Right atrium auricular region (tissue), 2 donors: ENCODE data around the gene NAALADL2. TPM values are rescaled to one million over a fixed set of nuclear protein-coding genes. Genes with fewer than 3 reads are reported as not detected.
"Not testable (repeated sequence)": the region's sequence is repeated elsewhere in the genome, so short reads cannot be mapped to it uniquely, and the experiment has no call there.

Experiments used
- DNase-seq: peaks from one replicate; pipeline ENCODE4 v3.0.0-alpha.2; 2019; ENCODE audit warnings: low spot score
- H3K27ac ChIP-seq, 2 donors: fragments of 200-600 bp; sonication (generic); 1 replicate in 1 of 2; 2 replicates in 1 of 2; pipeline ENCODE4 v1.5.1; 2016 to 2019
- H3K27me3 ChIP-seq, 2 donors: fragments of 200-600 bp; sonication (generic); one replicate each; pipeline versions ENCODE4 v1.5.1 to v1.6.0; 2017 to 2019
- H3K36me3 ChIP-seq: fragments of 200-600 bp; sonication (generic); one replicate; pipeline ENCODE4 v1.5.1; 2016
- H3K4me1 ChIP-seq, 2 donors: fragments of 200-600 bp; sonication (generic); one replicate each; pipeline versions ENCODE4 v1.5.1 to v1.6.0; 2017 to 2019
- H3K4me3 ChIP-seq, 2 donors: fragments of 200-600 bp; sonication (generic); 1 replicate in 1 of 2; 2 replicates in 1 of 2; pipeline ENCODE4 v1.5.1; 2017 to 2019; ENCODE audit warnings: mild to moderate bottlenecking in 1 of 2, moderate library complexity in 1 of 2
- H3K9me3 ChIP-seq, 2 donors: fragments of 200-600 bp; sonication (generic); one replicate each; pipeline ENCODE4 v1.5.1; 2019
- CTCF ChIP-seq, 2 donors: fragments of 200-600 bp; sonication (generic); IDR thresholded peaks; one replicate each; pipeline ENCODE4 v1.5.1; 2019; ENCODE audit warnings: antibody characterized with exemption in 2 of 2
- total RNA-seq, 2 donors: library from RNA; depleted of rRNA; stranded (reverse); fragments of >200 nt; gene quantifications; one replicate each; pipeline ENCODE4 v1.1.0, GENCODE V29; 2016

NAALADL2 gene
- total RNA-seq, 2 donors from 2014 or later, result 2.5 to 3.2 TPM

DNA sequence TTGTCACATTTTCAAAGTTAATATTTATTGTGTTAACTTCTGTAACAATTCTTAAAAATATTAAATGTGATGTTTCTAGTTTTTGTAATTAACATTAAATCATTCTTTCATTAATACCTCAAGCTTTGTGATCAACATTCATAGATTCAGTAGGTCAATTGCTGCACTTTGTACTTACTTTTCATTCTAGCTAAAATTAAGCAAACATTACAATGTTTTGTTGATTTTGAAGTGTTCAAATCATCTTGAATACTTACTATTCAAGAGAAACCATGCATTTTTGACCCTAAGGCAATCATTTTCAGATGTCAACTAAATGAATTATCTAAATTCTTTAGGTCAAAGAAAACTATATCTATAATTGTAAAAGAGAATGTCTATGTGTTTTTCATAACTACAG lies 933.1 kb downstream of the NAALADL2 start:
- DNase-seq, result no peak
- H3K27ac ChIP-seq, result no peak overlapping the region
- H3K36me3 ChIP-seq, result no peaks in the 10 kb centered on the region
- H3K4me3 ChIP-seq, result no peak overlapping the region
- TF ChIP-seq CTCF (IDR thresholded peaks at IDR 0.05), result no peak
- no peaks in the 10 kb centered on the region for H3K9me3 ChIP-seq
- no peaks in the 10 kb centered on the region for H3K27me3 ChIP-seq
- no peaks in the 10 kb centered on the region for H3K4me1 ChIP-seq

DNA sequence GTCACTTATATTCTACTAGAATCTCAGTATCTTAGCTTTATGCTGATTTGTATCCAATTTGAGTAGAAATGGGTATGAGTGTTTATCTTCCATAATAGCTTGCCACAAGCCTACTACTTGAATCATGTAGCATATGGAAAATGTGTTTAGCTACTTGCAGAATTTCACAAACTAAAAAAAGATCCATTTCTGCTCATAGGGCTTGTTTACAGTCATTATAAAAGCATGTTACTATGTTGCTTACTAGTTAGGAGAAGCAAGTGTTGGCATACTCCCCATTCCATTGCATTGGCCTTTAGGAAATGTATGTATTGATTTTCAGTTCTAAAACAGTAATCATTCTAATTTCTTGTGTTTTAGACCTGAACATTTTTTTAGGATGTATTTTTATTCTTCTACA lies 939.2 kb downstream of the NAALADL2 start:
- H3K36me3 ChIP-seq, result no peaks in the 10 kb centered on the region
- H3K4me1 ChIP-seq, result no peaks in the 10 kb centered on the region
- no peak for TF ChIP-seq CTCF (IDR thresholded peaks at IDR 0.05)

DNA sequence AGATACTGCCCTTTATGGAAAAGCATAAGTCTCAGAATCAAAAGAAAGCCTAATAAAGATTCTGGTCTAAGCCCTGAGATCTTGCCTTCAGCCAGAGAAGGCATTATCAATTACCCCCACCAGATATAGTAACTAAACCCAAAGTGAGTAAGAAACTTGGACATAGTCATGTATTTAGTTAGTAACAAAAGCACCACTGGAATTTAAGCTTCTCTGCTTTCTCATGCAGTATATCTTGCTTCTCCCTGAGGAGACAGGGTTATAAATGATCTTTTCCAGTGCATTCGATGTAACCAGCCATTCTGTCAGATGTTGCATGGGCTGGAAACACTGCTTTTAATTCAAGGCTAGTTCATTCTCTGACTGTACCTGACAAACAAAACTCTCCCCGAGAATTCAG lies 946.7 kb downstream of the NAALADL2 start:
- Histone ChIP-seq H3K27me3 (no peaks in the 10 kb centered on the region), H3K9me3 (no peaks in the 10 kb centered on the region), H3K36me3 (no peaks in the 10 kb centered on the region), H3K27ac (no peak overlapping the region), H3K4me1 (no peaks in the 10 kb centered on the region), H3K4me3 (no peak overlapping the region)
- no peak for DNase-seq
- no peak for TF ChIP-seq CTCF (IDR thresholded peaks at IDR 0.05)

More for the DNA sequence above, 939.2 kb downstream of the NAALADL2 start:
- H3K27me3 ChIP-seq, result no peaks in the 10 kb centered on the region
- no peaks in the 10 kb centered on the region for H3K9me3 ChIP-seq
- no peak overlapping the region for H3K27ac ChIP-seq
- no peak overlapping the region for H3K4me3 ChIP-seq
- no peak for DNase-seq

DNA sequence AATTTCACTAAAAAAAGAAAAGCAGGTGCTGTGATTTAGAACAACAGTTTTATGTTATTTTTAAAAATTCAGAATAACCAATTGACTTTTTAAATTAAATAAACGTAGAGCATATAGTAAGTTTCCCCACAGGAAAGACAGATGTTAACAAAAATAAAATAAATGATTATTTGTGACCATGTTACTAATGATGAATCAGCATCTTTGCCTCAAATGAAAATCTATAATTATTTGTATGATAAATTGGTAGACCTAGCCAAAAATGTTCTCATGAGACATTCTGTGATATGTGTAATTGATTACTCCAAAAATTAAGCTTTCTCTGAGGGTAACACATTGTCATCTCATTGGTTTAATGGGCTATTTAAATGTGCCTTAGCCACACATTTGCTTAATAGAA lies 948.0 kb downstream of the NAALADL2 start:
- Histone ChIP-seq H3K4me1 (no peaks in the 10 kb centered on the region), H3K36me3 (no peaks in the 10 kb centered on the region), H3K27me3 (no peaks in the 10 kb centered on the region), H3K4me3 (no peak overlapping the region), H3K27ac (no peak overlapping the region), H3K9me3 (no peaks in the 10 kb centered on the region)
- no peak for DNase-seq
- TF ChIP-seq CTCF (IDR thresholded peaks at IDR 0.05), result no peak

DNA sequence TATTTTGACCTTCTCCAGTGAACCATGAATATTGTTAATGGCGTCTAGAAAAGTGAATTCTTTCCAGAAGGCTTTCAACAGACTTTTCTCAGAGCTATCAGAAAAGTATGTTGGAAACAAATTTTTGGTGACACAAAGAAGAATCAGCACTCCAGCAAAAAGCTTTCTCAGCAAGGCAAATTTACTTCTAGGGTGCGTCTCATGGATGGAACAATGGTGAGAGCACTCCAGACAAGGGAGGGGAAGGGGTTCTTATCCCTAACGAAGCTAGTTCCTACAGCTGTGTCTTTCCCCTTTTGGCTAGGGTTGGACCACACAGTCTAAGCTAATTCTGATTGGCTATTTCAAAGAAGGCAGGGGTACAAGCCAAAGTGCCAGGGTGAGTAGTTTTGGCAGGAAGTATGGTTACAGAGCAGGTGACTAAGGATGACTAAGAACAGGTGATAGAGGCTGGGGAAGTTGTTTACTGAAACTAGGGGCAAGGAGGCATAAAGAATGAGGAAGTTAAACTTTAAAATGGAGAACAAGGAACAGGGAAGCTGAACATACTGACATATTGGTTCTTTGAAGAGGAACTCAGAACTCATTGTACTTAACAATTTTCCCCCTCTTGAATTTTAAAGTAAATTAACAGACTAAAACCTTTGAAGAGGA lies 959.8 kb downstream of the NAALADL2 start:
- Histone ChIP-seq H3K4me1 (no peaks in the 10 kb centered on the region), H3K27me3 (no peaks in the 10 kb centered on the region), H3K4me3 (no peak overlapping the region), H3K9me3 (peaks cover 0 to 50% of the 10 kb centered on the region in 2 donors), H3K27ac (no peak overlapping the region), H3K36me3 (no peaks in the 10 kb centered on the region)
- no peak for DNase-seq
- TF ChIP-seq CTCF (IDR thresholded peaks at IDR 0.05), result no peak

- peaks cover 0 to 22% of the 10 kb centered on the region in 2 donors for H3K9me3 ChIP-seq
- not testable (repeated sequence) for H3K27me3 ChIP-seq, H3K27ac ChIP-seq, DNase-seq, H3K4me1 ChIP-seq, H3K36me3 ChIP-seq, H3K4me3 ChIP-seq
Observed at GRCh38 chr3:175822766-175823491, 963.8 kb downstream of the NAALADL2 start.

- H3K27ac ChIP-seq, H3K36me3 ChIP-seq, H3K9me3 ChIP-seq, H3K27me3 ChIP-seq, H3K4me1 ChIP-seq, H3K4me3 ChIP-seq, DNase-seq: not testable (repeated sequence)
Observed at GRCh38 chr3:175825016-175825580, 966.0 kb downstream of the NAALADL2 start.
